Activated T-helper 17 cell treated with anti-CD3 and anti-CD28 coated beads, Interleukin-2, amount 50 U/mL, for 72 hours (primary cell): ENCODE results near the gene CLIP4. TPM values are rescaled to one million over a fixed set of nuclear protein-coding genes. Genes with fewer than 3 reads are reported as not detected.

Experiments
- ATAC-seq: fragments of 150-1000 bp; cut with Tn5 transposase; replicated peaks from 2 replicates; pipeline ENCODE4 v1.10.0; 2021; ENCODE audit warnings: mild to moderate bottlenecking, moderate library complexity
- H3K27ac Mint-ChIP-seq: one replicate; pipeline ENCODE4 v1.8.0; 2022; ENCODE audit warnings: mixed read lengths
- H3K27me3 Mint-ChIP-seq: one replicate; pipeline ENCODE4 v1.8.0; 2022; ENCODE audit warnings: mixed read lengths
- H3K36me3 Mint-ChIP-seq: one replicate; pipeline ENCODE4 v1.8.0; 2022; ENCODE audit warnings: low read depth, mild to moderate bottlenecking, mixed read lengths
- H3K4me1 Mint-ChIP-seq: one replicate; pipeline ENCODE4 v1.8.0; 2022; ENCODE audit warnings: mixed read lengths
- H3K4me3 Mint-ChIP-seq: one replicate; pipeline ENCODE4 v1.8.0; 2022; ENCODE audit warnings: mild to moderate bottlenecking, mixed read lengths
- H3K9me3 Mint-ChIP-seq: one replicate; pipeline ENCODE4 v1.8.0; 2022; ENCODE audit warnings: mixed read lengths
- total RNA-seq, 2 donors: library from RNA; stranded (reverse); gene quantifications; one replicate each; pipeline ENCODE4 v1.2.3, GENCODE V29; 2022

Gene CLIP4
- total RNA-seq, 2 donors from 2014 or later, result 23.3 to 24.5 TPM

- Mint-ChIP-seq H3K27me3 (peaks cover 16% of the 10 kb centered on the region), H3K4me1 (no peaks in the 10 kb centered on the region), H3K4me3 (no peak overlapping the region), H3K27ac (no peak overlapping the region), H3K36me3 (no peaks in the 10 kb centered on the region), H3K9me3 (no peaks in the 10 kb centered on the region)
- no peak for ATAC-seq
These were observed 123.3 kb downstream of the CLIP4 start for GRCh38 chr2:29238497-29238896.

Other genes with a start within 250 kb of the CLIP4 start
- gene TRMT61B, start 245.1 kb upstream of the CLIP4 start, total RNA-seq, result 10 to 100 TPM; 14.7 to 20.0 TPM
- 100 to 1,000 TPM in 1 of 2 donors, 10 to 100 TPM in 1; 63.7 to 146 TPM for gene WDR43, start 220.7 kb upstream of the CLIP4 start, total RNA-seq
- 1 to 10 TPM; 3.0 to 4.3 TPM for gene TOGARAM2, start 134.1 kb upstream of the CLIP4 start, total RNA-seq
- gene PCARE, start 40.9 kb upstream of the CLIP4 start, total RNA-seq, result not detected